ENCODE measurements around the gene DHRS12. TPM values are rescaled to one million over a fixed set of nuclear protein-coding genes. Genes with fewer than 3 reads are reported as not detected.

Gene DHRS12
- total RNA-seq, 1 experiment from 2014 or later = 14.1 TPM

GRCh38 chr13:51721496-51721895 is 82.5 kb downstream of the DHRS12 start:
- Mint-ChIP-seq H3K36me3 (ENCODE audit: insufficient read depth, unreplicated experiment) (no peaks in the 10 kb centered on the region), H3K27me3 (ENCODE audit: insufficient read depth, unreplicated experiment) (no peaks in the 10 kb centered on the region), H3K9me3 (ENCODE audit: unreplicated experiment) (no peaks in the 10 kb centered on the region), H3K4me3 (ENCODE audit: unreplicated experiment) (no peak overlapping the region), H3K27ac (ENCODE audit: unreplicated experiment) (no peak overlapping the region), H3K4me1 (ENCODE audit: low read depth, unreplicated experiment) (no peaks in the 10 kb centered on the region)
- CTCF ChIA-PET = no interaction called here
- POLR2A ChIA-PET = no interaction called here
- Histone ChIP-seq H3K4me3 (ENCODE audit: low read depth, low read length) (no peak overlapping the region), H3K4me1 (no peaks in the 10 kb centered on the region), H3K36me3 (ENCODE audit: control insufficient read depth, insufficient read depth, low read length) (no peaks in the 10 kb centered on the region), H3K9me3 (no peaks in the 10 kb centered on the region), H3K27me3 (replicated peaks; ENCODE audit: control insufficient read depth, insufficient read depth, low read length) (no peaks in the 10 kb centered on the region)
- intact Hi-C loops (cut with micrococcal nuclease; ENCODE audit: unreplicated experiment) = no loop called here
- BruUV-seq (replicated peaks) = no TSS peak
- TF ChIP-seq CTCF (IDR thresholded peaks at IDR 0.05; ENCODE audit: insufficient read depth in 1 of 2, low read depth in 1 of 2, low read length in 1 of 2, severe bottlenecking in 1 of 2, unreplicated experiment in 1 of 2) = no peak
- no peak for DNase-seq

- Mint-ChIP-seq H3K9me3 (ENCODE audit: unreplicated experiment) (no peaks in the 10 kb centered on the region), H3K4me1 (ENCODE audit: low read depth, unreplicated experiment) (no peaks in the 10 kb centered on the region), H3K4me3 (ENCODE audit: unreplicated experiment) (no peak overlapping the region), H3K36me3 (ENCODE audit: insufficient read depth, unreplicated experiment) (no peaks in the 10 kb centered on the region), H3K27me3 (ENCODE audit: insufficient read depth, unreplicated experiment) (no peaks in the 10 kb centered on the region), H3K27ac (ENCODE audit: unreplicated experiment) (no peak overlapping the region)
- no TSS peak for BruUV-seq (replicated peaks)
- POLR2A ChIA-PET = no interaction called here
- Histone ChIP-seq H3K4me3 (ENCODE audit: low read depth, low read length) (no peak overlapping the region), H3K36me3 (ENCODE audit: control insufficient read depth, insufficient read depth, low read length) (no peaks in the 10 kb centered on the region), H3K4me1 (no peaks in the 10 kb centered on the region), H3K9me3 (no peaks in the 10 kb centered on the region), H3K27me3 (replicated peaks; ENCODE audit: control insufficient read depth, insufficient read depth, low read length) (no peaks in the 10 kb centered on the region)
- no peak for DNase-seq
- CTCF ChIA-PET = no interaction called here
- TF ChIP-seq CTCF (IDR thresholded peaks at IDR 0.05; ENCODE audit: insufficient read depth in 1 of 2, low read depth in 1 of 2, low read length in 1 of 2, severe bottlenecking in 1 of 2, unreplicated experiment in 1 of 2) = no peak
- intact Hi-C loops (cut with micrococcal nuclease; ENCODE audit: unreplicated experiment) = no loop called here
Measured at GRCh38 chr13:51719394-51719793, 84.6 kb downstream of the DHRS12 start.

Other genes with a start within 250 kb of the DHRS12 start
- 6.3 and 9.2 TPM in 2 replicates for gene WDFY2, start 219.7 kb downstream of the DHRS12 start, total RNA-seq (2022)
- 0.14 and 0.23 TPM in 2 replicates for gene TMEM272, start 41.0 kb upstream of the DHRS12 start, total RNA-seq (2022)
- not detected in 2 replicates for gene CCDC70, start 57.8 kb upstream of the DHRS12 start, total RNA-seq (2022)
- 40.2 and 50.7 TPM in 2 replicates for gene ATP7B, start 207.3 kb upstream of the DHRS12 start, total RNA-seq (2022)
- gene ALG11, start 208.2 kb upstream of the DHRS12 start, total RNA-seq (2022) = 45.9 and 47.7 TPM in 2 replicates
- gene UTP14C, start 220.5 kb upstream of the DHRS12 start, total RNA-seq (2022) = 11.8 and 12.1 TPM in 2 replicates

Measured in Caco-2 (cell line).